K562 (cell line): Measurements from ENCODE around the gene IDNK. TPM values are rescaled to one million over a fixed set of nuclear protein-coding genes. Genes with fewer than 3 reads are reported as not detected.

Source experiments
- ZNF436 ChIP-seq: fragments of 250-450, 450-650 bp; sonication (Bioruptor Pico); formaldehyde crosslinking; IDR thresholded peaks from 2 replicates; pipeline ENCODE4 v1.7.0; 2020; ENCODE audit warnings: mild to moderate bottlenecking
- polyA plus RNA-seq, 8 experiments: library from polyadenylated mRNA; depleted of rRNA in 4 of 8; stranded (reverse) in 5 of 8; unstranded in 3 of 8; fragments of >200 nt; fragmentation: Nextera tagmentation in 2 of 8; fragmentation: Illumina TruSeq in 1 of 8; extraction: Ambion mirVana in 2 of 8; extraction: Trizol in 1 of 8; gene quantifications; 2 replicates each; pipeline versions ENCODE4 v1.2.1 to v1.2.3, GENCODE V29; 2011 to 2014; ENCODE audit warnings: inconsistent platforms in 1 of 8, missing spikeins in 1 of 8
- total RNA-seq, 7 experiments: library from RNA; depleted of rRNA in 6 of 7; stranded (reverse); fragments of >200 nt in 6 of 7; fragmentation: Illumina TruSeq in 2 of 7; extraction: Trizol in 2 of 7; gene quantifications; 2 replicates each; pipeline versions ENCODE4 v1.2.1 to v1.2.3, GENCODE V29; 2011 to 2021; ENCODE audit warnings: low replicate concordance in 1 of 7
- TF ChIP-seq, protein P1 (sequence below), 2 experiments: fragments of 450-650 bp; formaldehyde crosslinking in 1 of 2; IDR thresholded peaks; 2 replicates each; pipeline versions ENCODE4 v1.4.0 to v1.6.1; 2014 to 2020; ENCODE audit warnings: mild to moderate bottlenecking in 2 of 2, borderline replicate concordance in 1 of 2, low read depth in 1 of 2

The IDNK gene
- total and polyA plus RNA-seq, 9 of the 15 experiments (the other 6 are each of a cell fraction or from before 2014, with no cell fraction given): 0.41 to 1.1 (median 0.55) TPM

DNA sequence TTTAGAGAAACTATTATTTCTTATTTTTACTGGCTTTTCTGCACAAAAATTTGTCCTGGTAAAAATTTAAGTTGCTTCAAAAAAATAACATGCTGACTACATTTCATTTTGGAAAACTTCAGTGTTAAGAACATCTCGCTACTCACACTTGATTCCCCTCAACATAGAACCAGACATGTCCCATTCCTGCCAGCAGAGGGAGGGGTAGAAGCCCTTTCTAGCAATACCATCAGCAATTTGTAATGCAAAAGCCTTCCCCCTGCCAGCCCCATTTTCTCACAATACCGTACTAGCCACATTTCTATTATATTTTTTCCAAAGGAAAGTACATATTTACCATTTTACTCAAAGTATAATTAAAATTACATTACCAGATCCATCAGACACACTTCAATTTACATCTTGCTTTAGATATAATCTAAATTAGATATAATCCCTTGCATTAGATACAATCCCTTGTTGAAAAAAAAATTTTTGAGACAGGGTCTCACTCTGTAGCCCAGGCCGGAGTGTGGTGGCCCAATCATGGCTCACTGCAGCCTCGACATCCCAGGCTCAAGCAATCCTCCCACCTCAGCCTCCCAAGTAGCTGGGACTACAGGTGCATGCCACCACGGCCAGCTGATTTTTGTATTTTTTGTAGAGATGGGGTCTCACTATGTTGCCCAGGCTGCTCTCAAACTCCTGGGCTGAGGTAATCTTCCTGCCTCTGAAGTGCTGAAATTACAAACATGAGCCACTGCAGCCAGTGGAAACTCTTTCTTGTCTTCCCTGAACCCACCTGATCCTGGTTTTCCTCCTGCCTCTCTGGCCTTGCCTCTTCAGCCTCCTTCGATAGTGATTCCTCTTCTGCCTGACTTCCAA is 39.6 kb upstream of the IDNK start (continued):
- TF ChIP-seq, protein P1, sequence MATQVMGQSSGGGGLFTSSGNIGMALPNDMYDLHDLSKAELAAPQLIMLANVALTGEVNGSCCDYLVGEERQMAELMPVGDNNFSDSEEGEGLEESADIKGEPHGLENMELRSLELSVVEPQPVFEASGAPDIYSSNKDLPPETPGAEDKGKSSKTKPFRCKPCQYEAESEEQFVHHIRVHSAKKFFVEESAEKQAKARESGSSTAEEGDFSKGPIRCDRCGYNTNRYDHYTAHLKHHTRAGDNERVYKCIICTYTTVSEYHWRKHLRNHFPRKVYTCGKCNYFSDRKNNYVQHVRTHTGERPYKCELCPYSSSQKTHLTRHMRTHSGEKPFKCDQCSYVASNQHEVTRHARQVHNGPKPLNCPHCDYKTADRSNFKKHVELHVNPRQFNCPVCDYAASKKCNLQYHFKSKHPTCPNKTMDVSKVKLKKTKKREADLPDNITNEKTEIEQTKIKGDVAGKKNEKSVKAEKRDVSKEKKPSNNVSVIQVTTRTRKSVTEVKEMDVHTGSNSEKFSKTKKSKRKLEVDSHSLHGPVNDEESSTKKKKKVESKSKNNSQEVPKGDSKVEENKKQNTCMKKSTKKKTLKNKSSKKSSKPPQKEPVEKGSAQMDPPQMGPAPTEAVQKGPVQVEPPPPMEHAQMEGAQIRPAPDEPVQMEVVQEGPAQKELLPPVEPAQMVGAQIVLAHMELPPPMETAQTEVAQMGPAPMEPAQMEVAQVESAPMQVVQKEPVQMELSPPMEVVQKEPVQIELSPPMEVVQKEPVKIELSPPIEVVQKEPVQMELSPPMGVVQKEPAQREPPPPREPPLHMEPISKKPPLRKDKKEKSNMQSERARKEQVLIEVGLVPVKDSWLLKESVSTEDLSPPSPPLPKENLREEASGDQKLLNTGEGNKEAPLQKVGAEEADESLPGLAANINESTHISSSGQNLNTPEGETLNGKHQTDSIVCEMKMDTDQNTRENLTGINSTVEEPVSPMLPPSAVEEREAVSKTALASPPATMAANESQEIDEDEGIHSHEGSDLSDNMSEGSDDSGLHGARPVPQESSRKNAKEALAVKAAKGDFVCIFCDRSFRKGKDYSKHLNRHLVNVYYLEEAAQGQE (IDR thresholded peaks at IDR 0.05; ENCODE audit: borderline replicate concordance): peak; percentile 9; the same call in 1 of the 2 replicates
- TF ChIP-seq, protein P1 (CRISPR knock-in tag; IDR thresholded peaks at IDR 0.05; ENCODE audit: low read depth): no peak
- no peak for TF ChIP-seq ZNF436 (CRISPR knock-in tag)
